Small intestine (tissue), 7 donors: ENCODE measurements around the gene CACNA2D4. TPM values are rescaled to one million over a fixed set of nuclear protein-coding genes. Genes with fewer than 3 reads are reported as not detected.

Experiments
- DNase-seq, 2 donors: peaks; one replicate each; pipeline versions ENCODE4 v3.0.0 to v3.0.0-alpha.2; 2013
- FAIRE-seq: peaks from 2 replicates; lab custom pipeline; 2012; peaks lifted over from hg19 to GRCh38; lab: Jason Lieb, UNC
- H3K27ac ChIP-seq, 3 donors: one replicate each; pipeline ENCODE4 v1.5.1; 2013; ENCODE audit warnings: low read length in 2 of 3, mild to moderate bottlenecking in 2 of 3, control low read depth in 1 of 3, inconsistent platforms in 1 of 3, low read depth in 1 of 3, moderate library complexity in 1 of 3
- H3K27me3 ChIP-seq, 3 donors: one replicate each; pipeline ENCODE4 v1.6.1; 2013; ENCODE audit warnings: low read length in 3 of 3, inconsistent platforms in 1 of 3; ENCODE audit not compliant: control insufficient read depth in 3 of 3, insufficient read depth in 3 of 3
- H3K36me3 ChIP-seq, 3 donors: one replicate each; pipeline ENCODE4 v1.6.1; 2013; ENCODE audit warnings: low read length in 3 of 3, inconsistent platforms in 1 of 3, low read depth in 1 of 3, mild to moderate bottlenecking in 1 of 3, moderate library complexity in 1 of 3; ENCODE audit not compliant: control insufficient read depth in 3 of 3, insufficient read depth in 2 of 3
- H3K4me1 ChIP-seq, 3 donors: one replicate each; pipeline ENCODE4 v1.6.1; 2013; ENCODE audit warnings: low read length in 2 of 3, inconsistent platforms in 1 of 3, low read depth in 1 of 3, mild to moderate bottlenecking in 1 of 3, moderate library complexity in 1 of 3; ENCODE audit not compliant: control insufficient read depth in 3 of 3, insufficient read depth in 2 of 3
- H3K4me3 ChIP-seq, 3 donors: one replicate each; pipeline ENCODE4 v1.5.1; 2013; ENCODE audit warnings: low read length in 3 of 3, control low read depth in 1 of 3, inconsistent platforms in 1 of 3, low read depth in 1 of 3, mild to moderate bottlenecking in 1 of 3, moderate library complexity in 1 of 3
- H3K9me3 ChIP-seq, 2 donors: one replicate each; pipeline ENCODE4 v1.6.1; 2013; ENCODE audit warnings: low read depth in 1 of 2, low read length in 1 of 2; ENCODE audit not compliant: control insufficient read depth in 2 of 2, insufficient read depth in 1 of 2
- WGBS, 3 donors: extraction: QIAGEN DNeasy Blood & Tissue Kit; methylation state at CpG; one replicate each; pipeline ENCODE4 v1.1.7; 2013; 5-methylcytosine and 5-hydroxymethylcytosine counted together
- polyA plus RNA-seq, 4 donors: library from polyadenylated mRNA; stranded (reverse) in 3 of 4; unstranded in 1 of 4; fragments of 200-250 nt in 3 of 4; fragments of 120-200 nt in 1 of 4; gene quantifications; one replicate each; pipeline versions ENCODE4 v1.2.1 to v1.2.3, GENCODE V29; 2013
- donor health status: healthy with polysubstance abuse.
- donor health status: control.
- donor health status: control.
- donor health status: Bipolar disorder and iron deficiency.
- donor health status: healthy.

CACNA2D4 gene
- polyA plus RNA-seq, 4 donors = 5.5 to 10.8 (median 9.1) TPM

- Histone ChIP-seq H3K27ac (no peak overlapping the region), H3K36me3 (no peaks in the 10 kb centered on the region), H3K27me3 (peaks cover 0 to 8% (median 0%) of the 10 kb centered on the region in 3 donors), H3K9me3 (peaks cover 0 to 4% of the 10 kb centered on the region in 2 donors), H3K4me3 (no peak overlapping the region), H3K4me1 (no peaks in the 10 kb centered on the region)
- 80 to 86% (median 85%) methylated on average over 8 of the region's 8 CpGs for WGBS, 3 donors
- FAIRE-seq (no peak), DNase-seq (no peak)
Observed at GRCh38 chr12:1877169-1877878, 41.1 kb downstream of the CACNA2D4 start.

GRCh38 chr12:1876086-1876485 lies 42.4 kb downstream of the CACNA2D4 start:
- H3K36me3 ChIP-seq = no peaks in the 10 kb centered on the region
- FAIRE-seq (no peak), DNase-seq (no peak)
- no peak overlapping the region for H3K4me3 ChIP-seq
- no peak overlapping the region for H3K27ac ChIP-seq
- H3K4me1 ChIP-seq = no peaks in the 10 kb centered on the region
- WGBS, 3 donors = 75 to 80% (median 75%) methylated on average over 3 of the region's 3 CpGs
- peaks cover 0 to 4% of the 10 kb centered on the region in 2 donors for H3K9me3 ChIP-seq
- H3K27me3 ChIP-seq = peaks cover 0 to 8% (median 0%) of the 10 kb centered on the region in 3 donors

- FAIRE-seq = no peak
- Histone ChIP-seq H3K27ac (no peak overlapping the region), H3K27me3 (peaks cover 0 to 8% (median 0%) of the 10 kb centered on the region in 3 donors), H3K36me3 (no peaks in the 10 kb centered on the region), H3K4me3 (no peak overlapping the region), H3K4me1 (no peaks in the 10 kb centered on the region), H3K9me3 (peaks cover 0 to 4% of the 10 kb centered on the region in 2 donors)
- DNase-seq = no peak
- WGBS, 3 donors = 69 to 77% (median 76%) methylated on average over 6 of the region's 6 CpGs
Observed at GRCh38 chr12:1875608-1876007, 42.8 kb downstream of the CACNA2D4 start.

- 64 to 69% (median 66%) methylated on average over 5 of the region's 5 CpGs for WGBS, 3 donors
- no peak for DNase-seq
Observed at GRCh38 chr12:1873531-1874510, 44.6 kb downstream of the CACNA2D4 start.

DNA sequence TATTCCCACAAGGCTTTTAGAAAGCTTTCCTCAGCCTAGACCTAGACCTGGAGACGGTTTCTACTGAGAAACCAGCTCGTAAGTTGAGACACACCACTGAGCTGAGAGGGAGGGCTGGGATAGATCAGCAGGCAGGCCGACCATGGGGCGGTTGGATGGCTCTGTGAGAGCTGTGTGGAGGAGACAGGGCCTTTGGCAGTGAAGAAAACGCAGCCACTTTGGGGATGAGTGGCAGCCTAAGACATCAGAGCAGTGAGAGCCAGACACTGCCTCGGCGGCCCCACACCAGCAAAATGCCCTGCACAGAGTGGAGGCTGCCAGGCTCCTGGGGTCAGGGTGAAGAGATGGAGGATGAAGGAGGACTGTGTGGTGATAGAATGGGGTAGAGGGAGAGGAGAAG lies 46.0 kb downstream of the CACNA2D4 start:
- 89 to 92% (median 91%) methylated on average over 7 of the region's 7 CpGs for WGBS, 3 donors
- no peak overlapping the region for H3K4me3 ChIP-seq
- H3K27me3 ChIP-seq = peaks cover 0 to 8% (median 2%) of the 10 kb centered on the region in 3 donors
- no peaks in the 10 kb centered on the region for H3K36me3 ChIP-seq
- no peak overlapping the region for H3K27ac ChIP-seq
- DNase-seq (no peak), FAIRE-seq (no peak)
- H3K4me1 ChIP-seq = no peaks in the 10 kb centered on the region
- H3K9me3 ChIP-seq = peaks cover 0 to 11% of the 10 kb centered on the region in 2 donors

More at GRCh38 chr12:1873531-1874510, 44.6 kb downstream of the CACNA2D4 start:
- H3K4me1 ChIP-seq = no peaks in the 10 kb centered on the region
- H3K36me3 ChIP-seq = no peaks in the 10 kb centered on the region
- H3K27me3 ChIP-seq = peaks cover 0 to 8% (median 0%) of the 10 kb centered on the region in 3 donors
- H3K9me3 ChIP-seq = peaks cover 0 to 11% of the 10 kb centered on the region in 2 donors
- no peak overlapping the region for H3K27ac ChIP-seq
- H3K4me3 ChIP-seq = no peak overlapping the region
- FAIRE-seq = no peak

DNA sequence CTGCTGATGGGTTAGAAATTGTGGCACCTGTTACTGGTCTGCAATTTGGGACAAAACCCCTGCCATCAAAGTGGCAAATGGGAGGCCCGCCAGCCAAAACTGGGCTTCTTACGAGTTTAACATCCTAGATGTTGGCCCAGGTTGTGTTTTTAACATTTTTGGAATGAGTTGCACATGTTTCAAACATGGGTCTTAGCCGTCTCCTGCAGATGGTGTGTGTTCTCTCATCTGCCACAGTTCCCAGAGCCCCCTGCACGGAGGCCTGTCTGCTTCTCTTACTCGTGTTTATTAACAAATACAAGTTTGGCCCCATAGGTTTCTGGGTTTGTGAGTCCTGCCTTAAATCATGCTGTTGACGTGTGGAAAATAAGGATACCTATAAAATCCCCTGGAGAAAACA lies 46.5 kb downstream of the CACNA2D4 start:
- Histone ChIP-seq H3K4me1 (no peaks in the 10 kb centered on the region), H3K27ac (no peak overlapping the region), H3K36me3 (no peaks in the 10 kb centered on the region), H3K9me3 (peaks cover 0 to 11% of the 10 kb centered on the region in 2 donors), H3K27me3 (peaks cover 0 to 8% (median 2%) of the 10 kb centered on the region in 3 donors), H3K4me3 (no peak overlapping the region)
- WGBS, 3 donors = 85 to 93% (median 91%) methylated on average over 6 of the region's 6 CpGs
- DNase-seq = no peak
- no peak for FAIRE-seq

DNA sequence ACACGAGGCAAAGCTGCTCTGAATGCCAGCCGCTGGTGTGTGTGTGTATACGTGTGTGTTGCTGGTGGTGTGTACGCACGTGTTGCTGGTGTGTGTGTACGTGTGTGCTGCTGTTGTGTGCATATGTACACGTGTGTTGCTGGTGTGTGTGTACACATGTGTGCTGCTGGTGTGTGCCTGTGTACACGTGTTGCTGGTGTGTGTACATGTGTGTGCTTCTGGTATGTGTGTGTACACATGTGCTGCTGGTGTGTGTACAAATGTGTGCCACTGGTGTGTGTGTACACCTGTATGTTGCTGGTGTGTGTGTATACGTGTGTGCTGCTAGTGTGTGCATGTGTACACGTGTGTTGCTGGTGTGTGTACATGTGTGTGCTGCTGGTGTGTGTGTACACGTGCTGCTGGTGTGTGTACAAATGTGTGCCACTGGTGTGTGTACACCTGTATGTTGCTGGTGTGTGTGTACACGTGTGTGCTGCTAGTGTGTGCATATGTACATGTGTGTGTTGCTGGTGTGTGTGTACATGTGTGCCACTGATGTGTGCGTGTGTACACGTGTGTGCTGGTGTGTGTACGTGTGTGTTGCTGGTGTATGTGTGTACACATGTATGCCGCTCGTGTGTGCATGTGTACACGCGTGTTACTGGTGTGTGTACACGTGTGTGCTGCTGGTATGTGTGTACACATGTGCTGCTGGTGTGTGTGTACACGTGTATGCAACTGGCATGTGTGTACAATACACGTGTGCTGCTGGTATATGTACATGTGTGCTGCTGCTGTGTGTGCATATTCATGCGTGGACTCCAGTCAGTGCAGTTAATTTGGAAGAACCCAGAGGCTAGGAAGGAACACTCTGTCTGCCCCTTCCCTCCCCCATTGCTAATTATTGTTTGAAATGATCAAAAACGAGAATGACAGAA lies 47.2 kb downstream of the CACNA2D4 start:
- Histone ChIP-seq H3K27me3 (peaks cover 0 to 8% (median 2%) of the 10 kb centered on the region in 3 donors), H3K4me3 (no peak overlapping the region), H3K27ac (no peak overlapping the region), H3K36me3 (no peaks in the 10 kb centered on the region), H3K4me1 (no peaks in the 10 kb centered on the region), H3K9me3 (peaks cover 0 to 11% of the 10 kb centered on the region in 2 donors)
- 82 to 89% (median 86%) methylated on average over 24 of the region's 24 CpGs for WGBS, 3 donors
- DNase-seq = no peak
- no peak for FAIRE-seq
